GM18499 (cell line): ENCODE results near the gene CTPS2.
"Not testable (repeated sequence)": the region's sequence is repeated elsewhere in the genome, so short reads cannot be mapped to it uniquely, and the experiment has no call there.

Experiments
- ATAC-seq: cut with Tn5 transposase; IDR thresholded peaks from one replicate; pipeline ENCODE4 v1.9.1; 2021; ENCODE audit warnings: moderate number of reproducible peaks; ENCODE audit not compliant: insufficient read depth, unreplicated experiment

The CTPS2 gene

GRCh38 chrX:16578218-16578617 is 134.3 kb downstream of the CTPS2 start:
- ATAC-seq, result no peak

- ATAC-seq, result no peak
These were observed 134.9 kb downstream of the CTPS2 start for GRCh38 chrX:16577483-16578029.

- not testable (repeated sequence) for ATAC-seq
These were observed 137.1 kb downstream of the CTPS2 start for GRCh38 chrX:16575388-16575787.

- ATAC-seq, result no peak
These were observed 138.7 kb downstream of the CTPS2 start for GRCh38 chrX:16573781-16574180.

GRCh38 chrX:16567681-16568080 is 144.8 kb downstream of the CTPS2 start:
- no peak for ATAC-seq

GRCh38 chrX:16566571-16566970 is 145.9 kb downstream of the CTPS2 start:
- ATAC-seq, result no peak

GRCh38 chrX:16560173-16560572 is 152.3 kb downstream of the CTPS2 start:
- no peak for ATAC-seq

GRCh38 chrX:16559206-16559619 is 153.3 kb downstream of the CTPS2 start:
- ATAC-seq, result no peak

- ATAC-seq, result no peak
These were observed 154.0 kb downstream of the CTPS2 start for GRCh38 chrX:16558489-16558888.

- no peak for ATAC-seq
These were observed 159.9 kb downstream of the CTPS2 start for GRCh38 chrX:16552546-16552945.

GRCh38 chrX:16547644-16548043 is 164.8 kb downstream of the CTPS2 start:
- no peak for ATAC-seq

GRCh38 chrX:16544969-16545368 is 167.5 kb downstream of the CTPS2 start:
- no peak for ATAC-seq
